HK-2 (cell line): ENCODE data around the gene CNP.

Source experiments
- DNase-seq: peaks from one replicate; pipeline ENCODE4 v3.0.0-alpha.2; 2018; ENCODE audit not compliant: unreplicated experiment

Gene CNP

DNA sequence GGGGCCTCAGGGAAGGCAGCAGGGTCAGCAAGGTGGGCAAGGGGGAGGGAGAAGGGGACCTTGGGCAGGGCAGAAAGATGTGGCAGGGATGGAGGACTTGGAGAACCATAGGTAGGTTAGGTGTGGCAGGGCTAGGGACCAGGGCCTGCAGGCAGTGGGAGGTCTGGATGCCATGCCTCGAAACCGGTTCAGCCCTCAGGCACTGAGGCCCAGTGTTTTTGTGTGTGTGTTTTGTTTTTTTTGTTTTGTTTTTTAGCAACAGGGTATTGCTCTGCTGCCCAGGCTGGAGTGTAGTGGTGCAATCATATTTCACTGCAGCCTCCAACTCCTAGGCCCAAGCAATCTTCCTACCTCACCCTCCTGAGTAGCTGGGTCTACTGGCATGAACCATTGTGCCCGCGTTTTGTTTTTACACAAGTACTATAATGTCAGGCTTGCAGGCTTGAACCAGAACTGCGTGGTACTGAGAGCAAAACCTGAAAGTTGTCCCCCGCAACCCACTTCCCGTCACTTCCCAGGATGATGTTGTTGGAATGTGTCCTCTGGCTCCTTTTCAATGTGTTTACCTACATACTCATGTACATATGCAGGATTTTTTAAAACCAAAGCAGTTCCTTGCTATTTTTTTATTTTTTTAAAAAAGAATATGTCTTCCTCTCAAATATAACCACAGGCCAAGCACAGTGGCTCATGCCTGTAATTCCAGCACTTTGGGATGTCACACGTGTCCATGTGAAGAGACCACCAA is 23.8 kb upstream of the CNP start:
- no peak for DNase-seq

GRCh38 chr17:41943492-41943891 is 23.1 kb upstream of the CNP start:
- no peak for DNase-seq

- no peak for DNase-seq
Measured at GRCh38 chr17:41944943-41945342, 21.7 kb upstream of the CNP start.

- DNase-seq: no peak
Measured at GRCh38 chr17:41948762-41949460, 17.7 kb upstream of the CNP start.

- no peak for DNase-seq
Measured at GRCh38 chr17:41956522-41956921, 10.1 kb upstream of the CNP start.

- peak; percentile 59 for DNase-seq
Measured at GRCh38 chr17:41957031-41957868, 9.3 kb upstream of the CNP start.

DNA sequence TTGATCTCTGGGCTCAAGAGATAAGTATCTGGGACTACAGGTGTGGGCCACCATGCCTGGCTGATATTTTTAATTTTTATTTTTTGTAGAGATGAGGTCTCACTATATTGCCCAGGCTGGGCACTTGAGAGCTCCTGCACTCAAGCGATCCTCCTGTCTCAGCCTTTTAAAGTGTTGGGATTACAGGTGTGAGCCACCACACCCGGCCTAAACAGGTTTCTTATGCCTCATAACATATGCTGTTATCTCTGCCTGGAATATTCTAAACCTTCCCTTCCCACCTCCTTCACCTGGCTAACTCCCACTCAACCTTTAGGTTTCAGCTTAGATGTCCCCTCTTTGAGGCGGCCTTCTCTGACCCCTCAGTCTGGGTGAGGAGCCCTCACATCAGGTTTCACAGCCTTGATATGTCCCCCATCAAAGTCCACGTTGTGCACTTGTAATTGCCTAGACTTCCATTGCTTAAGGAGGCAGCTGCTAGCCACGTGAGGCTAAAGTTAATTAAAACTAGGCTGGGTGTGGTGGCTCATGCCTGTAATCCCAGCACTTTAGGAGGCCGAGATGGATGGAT is 8.6 kb upstream of the CNP start:
- DNase-seq: no peak

DNA sequence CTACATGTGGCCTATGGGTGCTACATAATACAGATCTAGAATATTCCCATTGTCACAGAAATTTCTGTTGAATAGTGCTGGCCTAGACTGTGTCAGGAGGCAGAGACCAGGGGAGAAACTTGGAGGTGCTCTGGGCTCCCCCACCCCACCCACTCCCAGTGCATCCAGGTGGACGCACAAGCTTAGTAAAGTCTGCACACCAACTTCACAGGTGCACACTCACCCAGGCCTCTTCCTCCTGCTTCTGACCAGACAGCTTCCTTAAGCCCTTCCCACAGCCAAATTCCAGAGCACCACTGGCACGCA is 7.6 kb upstream of the CNP start:
- DNase-seq: no peak

GRCh38 chr17:41959336-41960095 is 7.1 kb upstream of the CNP start:
- peak; percentile 50 for DNase-seq

DNA sequence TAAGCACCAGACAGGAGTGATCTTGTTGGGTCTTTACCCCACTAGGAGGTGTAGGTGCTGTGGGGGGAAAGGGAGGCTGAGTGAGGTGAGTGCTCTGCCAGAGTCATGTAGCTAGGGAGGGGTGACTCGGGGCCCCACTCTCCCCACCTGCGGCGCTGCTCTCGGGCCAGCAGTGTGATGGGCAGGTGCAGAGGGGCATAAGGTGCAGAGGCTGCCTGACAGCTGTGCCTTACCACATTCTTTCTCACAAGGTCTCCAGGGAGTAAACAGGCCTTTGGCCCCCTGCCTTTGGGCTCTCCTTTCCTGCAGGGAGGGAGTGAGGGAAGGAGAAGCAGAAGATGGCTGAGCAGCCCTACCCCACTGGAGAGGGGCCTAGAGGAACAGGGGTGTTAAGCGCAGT is 4.5 kb upstream of the CNP start:
- no peak for DNase-seq

DNA sequence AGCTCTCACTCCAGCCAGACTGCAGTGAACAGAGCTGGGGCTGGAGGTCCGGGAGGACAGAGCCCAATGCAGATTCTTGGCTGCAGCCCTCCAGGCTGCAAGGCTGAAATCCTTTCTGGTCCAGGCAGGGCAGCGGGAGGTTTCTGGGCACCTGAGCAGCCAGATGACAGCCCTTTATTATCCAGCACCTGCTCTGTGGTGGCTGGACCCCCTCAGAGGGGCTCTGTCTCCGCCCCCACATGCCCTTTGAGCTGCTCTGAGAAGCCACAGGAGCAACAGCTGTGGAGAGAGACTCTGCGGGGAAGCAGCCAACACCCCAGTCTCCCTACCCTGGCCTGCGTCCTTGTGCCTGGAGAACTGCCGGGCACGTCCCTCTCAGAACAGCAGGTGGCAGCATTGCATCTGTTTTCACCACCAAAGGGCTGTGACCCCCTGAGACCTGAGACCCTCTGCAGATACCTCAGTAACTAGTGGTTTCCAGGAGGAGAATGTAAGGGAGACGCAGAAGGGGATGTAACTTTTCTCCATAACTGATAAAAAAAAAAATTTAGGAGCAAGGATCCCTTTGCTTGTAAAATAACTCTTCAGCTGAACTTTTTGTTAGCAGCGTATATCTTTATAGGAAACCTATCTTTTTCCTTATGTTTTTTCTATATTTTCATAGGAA is 3.7 kb upstream of the CNP start:
- peak; percentile 58 for DNase-seq

DNA sequence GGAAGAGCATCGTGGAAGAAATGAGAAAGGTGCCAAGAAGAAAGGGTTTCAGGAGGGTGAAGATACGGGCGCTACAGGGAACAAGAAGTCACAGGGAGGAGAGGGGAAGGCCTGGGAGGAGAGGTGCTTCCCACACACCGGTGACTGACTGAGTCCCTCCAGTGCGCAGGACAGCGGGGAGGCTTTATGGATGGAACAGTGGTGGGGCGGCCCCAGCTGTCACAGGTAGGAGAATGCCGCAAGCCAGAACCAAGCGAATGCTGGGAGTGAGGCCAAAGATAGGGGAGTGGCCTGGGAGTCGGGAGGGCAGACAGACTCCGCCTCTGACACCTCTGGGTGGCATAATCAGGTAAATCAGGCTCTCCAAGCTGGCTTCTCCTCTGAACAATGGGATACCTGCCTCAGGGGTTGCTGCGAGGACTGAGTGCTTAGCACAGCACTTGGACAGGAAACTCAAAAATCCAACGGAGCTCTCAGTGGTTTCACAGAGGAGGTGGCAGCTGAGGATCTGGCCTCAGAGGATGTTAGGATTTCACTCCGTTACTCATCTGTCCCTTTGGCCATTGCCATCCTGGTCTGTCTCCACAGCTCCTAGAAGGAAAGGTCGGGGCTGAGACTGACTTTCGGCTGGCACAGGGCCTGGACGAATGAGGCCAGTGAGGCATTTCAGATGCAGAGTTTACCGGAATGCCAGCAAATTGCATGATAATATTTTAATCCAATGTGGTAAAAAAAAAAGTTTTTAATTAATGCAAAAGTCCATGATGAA is 717 bp upstream of the CNP start:
- peak; percentile 77 for DNase-seq

GRCh38 chr17:41967141-41967920 is 736 bp downstream of the CNP start:
- peak; percentile 41 for DNase-seq

DNA sequence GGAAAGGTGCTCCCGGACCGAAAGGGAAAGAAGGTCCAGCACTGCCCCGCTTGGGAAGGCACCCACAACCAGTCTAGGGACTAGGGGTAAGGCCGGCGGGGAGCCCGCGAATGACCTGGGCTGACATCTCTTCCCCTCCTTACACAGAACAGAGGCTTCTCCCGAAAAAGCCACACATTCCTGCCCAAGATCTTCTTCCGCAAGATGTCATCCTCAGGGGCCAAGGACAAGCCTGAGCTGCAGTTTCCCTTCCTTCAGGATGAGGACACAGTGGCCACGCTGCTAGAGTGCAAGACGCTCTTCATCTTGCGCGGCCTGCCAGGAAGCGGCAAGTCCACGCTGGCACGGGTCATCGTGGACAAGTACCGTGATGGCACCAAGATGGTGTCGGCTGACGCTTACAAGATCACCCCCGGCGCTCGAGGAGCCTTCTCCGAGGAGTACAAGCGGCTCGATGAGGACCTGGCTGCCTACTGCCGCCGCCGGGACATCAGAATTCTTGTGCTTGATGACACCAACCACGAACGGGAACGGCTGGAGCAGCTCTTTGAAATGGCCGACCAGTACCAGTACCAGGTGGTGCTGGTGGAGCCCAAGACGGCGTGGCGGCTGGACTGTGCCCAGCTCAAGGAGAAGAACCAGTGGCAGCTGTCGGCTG is 1.5 kb downstream of the CNP start:
- no peak for DNase-seq

GRCh38 chr17:41968676-41969075 is 2.1 kb downstream of the CNP start:
- no peak for DNase-seq

GRCh38 chr17:41970901-41971331 is 4.3 kb downstream of the CNP start:
- DNase-seq: no peak

GRCh38 chr17:41971721-41972523 is 5.3 kb downstream of the CNP start:
- no peak for DNase-seq
